ENCODE measurements around the gene SUCNR1.
"Not testable (repeated sequence)": the region's sequence is repeated elsewhere in the genome, so short reads cannot be mapped to it uniquely, and the experiment has no call there.

SUCNR1 gene

DNA sequence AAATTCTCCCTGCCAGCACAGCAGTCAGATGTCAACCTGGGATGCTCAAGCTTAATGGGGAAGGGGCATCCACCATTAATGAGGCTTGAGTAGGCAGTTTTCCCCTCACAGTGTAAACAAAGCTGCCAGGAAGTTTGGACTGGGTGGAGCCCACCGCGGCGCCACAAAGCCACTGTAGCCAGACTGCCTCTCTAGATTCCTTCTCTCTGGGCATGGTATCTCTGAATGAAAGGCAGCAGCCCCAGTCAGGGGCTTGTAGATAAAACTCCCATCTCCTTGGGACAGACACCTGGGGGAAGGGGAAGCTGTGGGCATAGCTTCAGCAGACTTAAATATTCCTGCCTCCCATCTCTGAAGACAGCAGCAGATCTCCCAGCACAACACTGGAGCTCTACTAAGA, 12.0 kb downstream of the SUCNR1 start:
- H3K36me3 ChIP-seq (ENCODE audit: control insufficient read depth, insufficient read depth, low read length); DNase-seq: not testable (repeated sequence)

DNA sequence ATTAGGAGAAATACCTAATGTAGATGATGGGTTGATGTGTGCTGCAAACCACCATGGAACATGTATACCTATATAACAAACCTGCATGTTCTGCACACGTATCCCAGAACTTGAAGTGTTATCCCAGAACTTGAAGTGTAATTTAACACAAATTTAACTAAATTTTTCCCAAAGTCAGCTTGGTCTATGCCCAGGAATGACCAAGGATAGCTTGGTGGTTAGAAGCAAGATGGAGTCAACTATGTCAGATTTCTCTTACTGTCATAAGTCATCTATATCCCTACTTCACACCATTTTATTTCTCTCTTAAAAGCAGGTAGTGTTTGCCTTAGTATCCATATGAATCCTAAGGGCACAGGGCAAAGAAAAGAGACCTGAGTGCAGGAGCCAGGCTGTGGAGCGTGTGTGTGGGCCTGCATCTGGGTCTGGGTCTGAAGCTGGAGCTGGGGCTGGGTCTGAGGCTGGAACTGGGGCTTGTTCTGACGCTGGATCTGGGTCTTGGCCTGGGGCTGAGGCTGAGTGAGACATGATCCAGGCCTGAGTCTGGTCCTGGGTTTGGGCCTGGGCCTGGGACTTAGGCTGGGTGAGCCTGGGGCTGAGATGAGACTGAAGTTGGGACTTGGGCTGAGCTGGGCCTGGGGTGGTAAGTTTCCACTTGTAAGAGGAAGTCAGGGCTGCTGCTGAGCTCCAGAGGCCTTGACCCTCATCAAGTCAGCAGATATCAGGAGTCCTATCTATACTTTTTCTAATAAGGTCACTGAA, 14.2 kb downstream of the SUCNR1 start:
- not testable (repeated sequence) for H3K36me3 ChIP-seq (ENCODE audit: control insufficient read depth, insufficient read depth, low read length); H3K27me3 ChIP-seq (replicated peaks; ENCODE audit: control insufficient read depth, insufficient read depth, low read length, poor library complexity, severe bottlenecking); DNase-seq; H3K4me3 ChIP-seq (ENCODE audit: insufficient read depth, low read depth, low read length, poor library complexity, severe bottlenecking); H3K27ac ChIP-seq (ENCODE audit: insufficient read depth, low read length, poor library complexity, severe bottlenecking); H3K4me1 ChIP-seq (ENCODE audit: control insufficient read depth, insufficient read depth, low read length, poor library complexity, severe bottlenecking); H3K9me3 ChIP-seq (ENCODE audit: control insufficient read depth, low read length)

More for the DNA sequence above, 12.0 kb downstream of the SUCNR1 start:
- H3K4me1 ChIP-seq (ENCODE audit: control insufficient read depth, insufficient read depth, low read length, poor library complexity, severe bottlenecking); H3K27ac ChIP-seq (ENCODE audit: insufficient read depth, low read length, poor library complexity, severe bottlenecking); H3K9me3 ChIP-seq (ENCODE audit: control insufficient read depth, low read length); H3K4me3 ChIP-seq (ENCODE audit: insufficient read depth, low read depth, low read length, poor library complexity, severe bottlenecking); H3K27me3 ChIP-seq (replicated peaks; ENCODE audit: control insufficient read depth, insufficient read depth, low read length, poor library complexity, severe bottlenecking): not testable (repeated sequence)

DNA sequence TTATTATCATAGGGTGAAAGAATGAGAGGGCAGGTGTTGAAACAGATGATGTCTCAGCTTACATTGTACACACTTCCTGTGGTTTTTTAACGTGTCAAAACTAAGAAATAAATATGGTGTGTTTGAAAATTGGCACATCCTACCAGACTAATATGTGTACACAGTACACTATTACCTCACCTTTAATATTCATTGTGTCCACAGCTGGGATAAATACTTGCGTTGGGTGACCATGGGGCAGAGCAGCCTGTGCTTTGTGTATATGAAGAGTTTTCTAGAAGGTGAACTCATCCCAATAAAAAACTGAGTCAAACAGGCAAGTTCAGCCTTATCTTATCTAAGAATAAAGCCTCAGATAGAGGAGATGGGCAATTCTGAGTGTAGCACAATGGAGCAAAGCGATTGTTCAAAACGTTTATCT, 17.3 kb downstream of the SUCNR1 start:
- Histone ChIP-seq H3K4me1 (ENCODE audit: control insufficient read depth, insufficient read depth, low read length, poor library complexity, severe bottlenecking) (no peaks in the 10 kb centered on the region), H3K9me3 (ENCODE audit: control insufficient read depth, low read length) (no peaks in the 10 kb centered on the region), H3K27ac (ENCODE audit: insufficient read depth, low read length, poor library complexity, severe bottlenecking) (no peak overlapping the region), H3K36me3 (ENCODE audit: control insufficient read depth, insufficient read depth, low read length) (no peaks in the 10 kb centered on the region), H3K27me3 (replicated peaks; ENCODE audit: control insufficient read depth, insufficient read depth, low read length, poor library complexity, severe bottlenecking) (no peaks in the 10 kb centered on the region), H3K4me3 (ENCODE audit: insufficient read depth, low read depth, low read length, poor library complexity, severe bottlenecking) (no peak overlapping the region)
- no peak for DNase-seq

DNA sequence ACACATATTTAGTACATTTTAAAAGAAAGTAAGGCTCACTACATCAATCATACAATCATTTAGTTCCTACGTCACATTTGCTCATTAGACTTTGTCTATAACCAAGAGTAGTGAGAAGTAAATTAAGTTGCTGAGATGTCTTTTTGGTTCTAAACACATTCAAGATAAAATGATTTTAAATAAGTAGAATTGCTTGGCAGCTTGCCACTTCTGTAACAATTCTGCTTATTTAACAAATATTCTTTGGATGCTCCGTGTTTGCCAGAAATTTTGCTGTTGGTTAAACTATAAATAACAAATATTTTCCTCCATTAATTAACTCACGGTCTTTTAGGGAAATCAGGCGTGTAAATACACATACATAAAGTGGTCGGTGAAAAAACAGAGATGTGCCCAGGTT, 18.3 kb downstream of the SUCNR1 start:
- H3K36me3 ChIP-seq (ENCODE audit: control insufficient read depth, insufficient read depth, low read length) = no peaks in the 10 kb centered on the region

DNA sequence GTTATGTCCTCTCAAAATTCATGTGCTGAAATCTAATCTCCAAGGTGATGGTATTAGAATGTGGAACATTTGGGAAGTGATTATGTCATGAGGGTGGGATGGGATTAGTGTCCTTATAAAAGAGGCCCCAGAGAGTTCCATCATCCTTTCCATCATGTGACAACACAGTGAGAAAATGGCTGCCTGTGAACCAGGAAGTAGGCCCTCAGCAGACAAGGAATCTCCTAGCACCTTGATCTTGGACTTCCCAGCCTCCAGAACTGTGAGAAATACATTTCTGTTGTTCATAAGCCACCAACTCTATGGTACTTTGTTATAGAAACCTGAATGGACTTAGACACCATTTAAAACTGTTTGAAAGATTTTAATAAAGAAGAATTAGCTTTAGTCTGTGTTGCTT, 20.8 kb downstream of the SUCNR1 start:
- no peak for DNase-seq
- no peaks in the 10 kb centered on the region for H3K9me3 ChIP-seq (ENCODE audit: control insufficient read depth, low read length)
- no peaks in the 10 kb centered on the region for H3K4me1 ChIP-seq (ENCODE audit: control insufficient read depth, insufficient read depth, low read length, poor library complexity, severe bottlenecking)
- no peak overlapping the region for H3K27ac ChIP-seq (ENCODE audit: insufficient read depth, low read length, poor library complexity, severe bottlenecking)
- H3K36me3 ChIP-seq (ENCODE audit: control insufficient read depth, insufficient read depth, low read length) = no peaks in the 10 kb centered on the region
- no peak overlapping the region for H3K4me3 ChIP-seq (ENCODE audit: insufficient read depth, low read depth, low read length, poor library complexity, severe bottlenecking)
- H3K27me3 ChIP-seq (replicated peaks; ENCODE audit: control insufficient read depth, insufficient read depth, low read length, poor library complexity, severe bottlenecking) = no peaks in the 10 kb centered on the region

More for the DNA sequence above, 18.3 kb downstream of the SUCNR1 start:
- H3K9me3 ChIP-seq (ENCODE audit: control insufficient read depth, low read length) = no peaks in the 10 kb centered on the region
- no peak overlapping the region for H3K27ac ChIP-seq (ENCODE audit: insufficient read depth, low read length, poor library complexity, severe bottlenecking)
- H3K4me1 ChIP-seq (ENCODE audit: control insufficient read depth, insufficient read depth, low read length, poor library complexity, severe bottlenecking) = no peaks in the 10 kb centered on the region
- no peak overlapping the region for H3K4me3 ChIP-seq (ENCODE audit: insufficient read depth, low read depth, low read length, poor library complexity, severe bottlenecking)
- DNase-seq = no peak
- H3K27me3 ChIP-seq (replicated peaks; ENCODE audit: control insufficient read depth, insufficient read depth, low read length, poor library complexity, severe bottlenecking) = no peaks in the 10 kb centered on the region

DNA sequence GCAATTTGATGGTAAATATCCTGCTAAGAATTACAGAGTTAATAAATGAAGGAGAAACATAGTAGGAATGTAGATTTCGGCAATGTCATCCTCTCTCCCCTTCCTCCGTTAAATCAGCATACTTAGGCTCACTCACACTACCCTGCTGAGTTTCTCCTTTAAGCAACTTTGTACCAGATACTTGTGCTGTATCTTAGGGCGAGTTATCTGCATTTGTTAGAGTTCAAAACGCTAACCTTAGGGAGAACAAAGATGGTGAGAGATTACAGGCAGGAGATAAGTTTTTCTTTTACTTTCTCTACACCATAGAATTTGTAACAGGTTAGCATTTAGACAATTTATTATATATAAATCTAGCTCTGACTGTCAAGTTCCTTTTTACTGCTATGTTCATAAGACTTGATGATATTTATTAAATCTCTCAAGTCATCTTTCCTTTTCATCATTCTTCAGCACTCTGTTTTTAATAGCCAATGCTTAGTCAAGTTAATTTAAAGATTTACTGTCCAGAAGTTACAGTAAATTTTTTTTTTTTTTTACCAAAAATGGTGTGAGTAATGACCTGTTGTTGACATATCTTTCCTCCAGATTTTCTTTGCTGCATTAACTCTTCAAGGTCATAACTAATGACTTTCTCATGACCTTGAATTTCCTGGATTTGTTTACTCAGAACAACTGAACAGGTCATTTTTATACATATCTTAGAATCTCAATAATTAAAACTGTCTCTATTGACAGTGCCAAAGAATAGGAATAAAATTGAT, 22.2 kb downstream of the SUCNR1 start:
- Histone ChIP-seq H3K36me3 (ENCODE audit: control insufficient read depth, insufficient read depth, low read length) (no peaks in the 10 kb centered on the region), H3K27ac (ENCODE audit: insufficient read depth, low read length, poor library complexity, severe bottlenecking) (no peak overlapping the region), H3K4me3 (ENCODE audit: insufficient read depth, low read depth, low read length, poor library complexity, severe bottlenecking) (no peak overlapping the region), H3K4me1 (ENCODE audit: control insufficient read depth, insufficient read depth, low read length, poor library complexity, severe bottlenecking) (no peaks in the 10 kb centered on the region), H3K27me3 (replicated peaks; ENCODE audit: control insufficient read depth, insufficient read depth, low read length, poor library complexity, severe bottlenecking) (no peaks in the 10 kb centered on the region), H3K9me3 (ENCODE audit: control insufficient read depth, low read length) (no peaks in the 10 kb centered on the region)
- no peak for DNase-seq

DNA sequence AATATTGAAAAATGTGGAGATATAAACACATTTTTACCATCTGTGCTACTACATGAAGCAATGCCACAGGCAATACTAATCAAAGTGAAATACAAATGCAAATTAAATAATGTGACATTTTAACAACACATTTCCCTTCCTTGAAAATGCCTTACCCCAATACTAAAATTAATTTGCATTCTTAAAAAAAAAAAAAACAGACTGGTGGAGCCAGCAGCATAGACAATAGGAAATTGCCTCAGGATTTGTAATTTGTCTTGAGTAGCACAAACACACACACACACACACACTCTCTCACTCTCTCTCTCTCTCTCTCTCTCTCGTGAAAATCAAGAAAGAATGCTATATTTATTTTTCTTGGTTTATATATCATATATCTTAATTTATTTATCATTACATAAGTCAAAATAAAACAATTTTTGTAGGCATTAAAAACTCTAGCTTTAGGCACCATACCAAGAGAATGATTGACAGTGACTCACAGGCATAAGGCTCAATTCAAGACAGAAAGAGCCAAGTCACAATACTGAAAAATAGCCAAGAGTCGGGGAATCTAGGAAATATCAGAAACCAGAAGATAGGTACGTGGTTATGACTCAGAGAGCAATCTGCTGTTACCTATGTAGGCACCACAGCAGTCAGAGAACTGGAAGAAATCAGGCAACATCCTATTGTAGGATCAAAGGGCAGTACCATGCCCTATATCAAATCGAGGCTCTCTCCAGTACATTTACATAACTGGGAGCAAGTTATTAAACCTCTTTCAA, 23.0 kb downstream of the SUCNR1 start:
- H3K4me3 ChIP-seq (ENCODE audit: insufficient read depth, low read depth, low read length, poor library complexity, severe bottlenecking) = no peak overlapping the region
- H3K36me3 ChIP-seq (ENCODE audit: control insufficient read depth, insufficient read depth, low read length) = no peaks in the 10 kb centered on the region
- no peak for DNase-seq
- H3K9me3 ChIP-seq (ENCODE audit: control insufficient read depth, low read length) = no peaks in the 10 kb centered on the region
- no peaks in the 10 kb centered on the region for H3K4me1 ChIP-seq (ENCODE audit: control insufficient read depth, insufficient read depth, low read length, poor library complexity, severe bottlenecking)
- H3K27me3 ChIP-seq (replicated peaks; ENCODE audit: control insufficient read depth, insufficient read depth, low read length, poor library complexity, severe bottlenecking) = no peaks in the 10 kb centered on the region
- no peak overlapping the region for H3K27ac ChIP-seq (ENCODE audit: insufficient read depth, low read length, poor library complexity, severe bottlenecking)

DNA sequence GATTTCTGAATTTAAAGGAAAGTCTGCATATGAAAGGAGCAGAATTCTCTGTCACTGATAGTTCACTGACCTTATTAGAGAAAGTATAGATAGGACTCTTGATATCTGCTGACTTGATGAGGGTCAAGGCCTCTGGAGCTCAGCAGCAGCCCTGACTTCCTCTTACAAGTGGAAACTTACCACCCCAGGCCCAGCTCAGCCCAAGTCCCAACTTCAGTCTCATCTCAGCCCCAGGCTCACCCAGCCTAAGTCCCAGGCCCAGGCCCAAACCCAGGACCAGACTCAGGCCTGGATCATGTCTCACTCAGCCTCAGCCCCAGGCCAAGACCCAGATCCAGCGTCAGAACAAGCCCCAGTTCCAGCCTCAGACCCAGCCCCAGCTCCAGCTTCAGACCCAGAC, 24.7 kb downstream of the SUCNR1 start:
- H3K4me3 ChIP-seq (ENCODE audit: insufficient read depth, low read depth, low read length, poor library complexity, severe bottlenecking); H3K36me3 ChIP-seq (ENCODE audit: control insufficient read depth, insufficient read depth, low read length); H3K27me3 ChIP-seq (replicated peaks; ENCODE audit: control insufficient read depth, insufficient read depth, low read length, poor library complexity, severe bottlenecking); DNase-seq; H3K9me3 ChIP-seq (ENCODE audit: control insufficient read depth, low read length); H3K4me1 ChIP-seq (ENCODE audit: control insufficient read depth, insufficient read depth, low read length, poor library complexity, severe bottlenecking); H3K27ac ChIP-seq (ENCODE audit: insufficient read depth, low read length, poor library complexity, severe bottlenecking): not testable (repeated sequence)

DNA sequence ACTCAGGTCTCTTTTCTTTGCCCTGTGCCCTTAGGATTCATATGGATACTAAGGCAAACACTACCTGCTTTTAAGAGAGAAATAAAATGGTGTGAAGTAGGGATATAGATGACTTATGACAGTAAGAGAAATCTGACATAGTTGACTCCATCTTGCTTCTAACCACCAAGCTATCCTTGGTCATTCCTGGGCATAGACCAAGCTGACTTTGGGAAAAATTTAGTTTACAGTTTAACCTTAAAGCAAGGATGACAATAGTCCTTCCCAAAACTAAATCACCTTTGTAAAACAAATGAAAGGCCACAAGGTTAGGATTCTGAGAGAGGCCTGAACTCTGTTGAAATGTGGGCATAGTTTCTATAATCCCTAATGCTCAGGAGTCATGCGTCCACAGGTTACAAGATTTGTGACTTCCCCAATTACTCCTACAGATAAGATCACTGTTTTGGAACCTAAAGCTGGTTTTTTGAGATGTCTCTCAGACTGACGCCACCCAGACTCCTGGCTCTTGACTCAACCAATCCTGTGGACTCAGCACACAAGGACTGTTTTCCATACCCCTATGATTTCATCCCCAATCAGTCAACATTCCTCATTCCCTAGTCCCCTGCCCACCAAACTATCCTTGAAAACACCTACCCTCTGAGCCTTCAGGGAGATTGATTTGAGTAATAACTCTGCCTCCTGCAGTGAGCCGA, 25.3 kb downstream of the SUCNR1 start:
- not testable (repeated sequence) for H3K27ac ChIP-seq (ENCODE audit: insufficient read depth, low read length, poor library complexity, severe bottlenecking); DNase-seq; H3K36me3 ChIP-seq (ENCODE audit: control insufficient read depth, insufficient read depth, low read length); H3K9me3 ChIP-seq (ENCODE audit: control insufficient read depth, low read length); H3K4me3 ChIP-seq (ENCODE audit: insufficient read depth, low read depth, low read length, poor library complexity, severe bottlenecking); H3K4me1 ChIP-seq (ENCODE audit: control insufficient read depth, insufficient read depth, low read length, poor library complexity, severe bottlenecking); H3K27me3 ChIP-seq (replicated peaks; ENCODE audit: control insufficient read depth, insufficient read depth, low read length, poor library complexity, severe bottlenecking)

Measured in effector memory CD4-positive, alpha-beta T cell (primary cell).